Body of pancreas (tissue), 4 donors: Measurements from ENCODE around the gene ABI3BP. TPM values are rescaled to one million over a fixed set of nuclear protein-coding genes. Genes with fewer than 3 reads are reported as not detected.

Experiments used
- ATAC-seq: fragments of 150-250 bp; one replicate; pipeline ENCODE4 v1.9.1; 2016
- DNase-seq, 4 donors: peaks; one replicate each; pipeline ENCODE4 v3.0.0-alpha.2; 2019
- H3K27ac ChIP-seq, 4 donors: fragments of 200-600 bp; sonication (generic); 1 replicate in 3 of 4; 2 replicates in 1 of 4; pipeline versions ENCODE4 v1.5.1 to v1.6.1; 2016 to 2019; ENCODE audit warnings: mild to moderate bottlenecking in 1 of 4, mixed read lengths in 1 of 4, moderate library complexity in 1 of 4
- H3K27me3 ChIP-seq, 2 donors: fragments of 200-600 bp; sonication (generic); one replicate each; pipeline ENCODE4 v1.6.0; 2016; ENCODE audit warnings: mild to moderate bottlenecking in 1 of 2
- H3K36me3 ChIP-seq, 2 donors: fragments of 200-600 bp; sonication (generic); replicated peaks in 1 of 2; 2 replicates each; pipeline ENCODE4 v1.5.1; 2016; ENCODE audit warnings: low read depth in 2 of 2; ENCODE audit not compliant: insufficient read depth in 1 of 2
- H3K4me1 ChIP-seq: fragments of 200-600 bp; sonication (generic); one replicate; pipeline ENCODE4 v1.6.0; 2016
- H3K4me3 ChIP-seq, 2 donors: fragments of 200-600 bp; sonication (generic); 1 replicate in 1 of 2; 2 replicates in 1 of 2; pipeline ENCODE4 v1.5.1; 2016 to 2019
- H3K9me3 ChIP-seq, 3 donors: fragments of 200-600 bp; sonication (generic); 1 replicate in 2 of 3; 2 replicates in 1 of 3; pipeline ENCODE4 v1.5.1; 2016
- CTCF ChIP-seq, 7 experiments: fragments of 450-650 bp in 4 of 7; fragments of 200-600 bp in 3 of 7; sonication (generic) in 3 of 7; IDR thresholded peaks; one replicate each; pipeline ENCODE4 v1.5.1; 2016 to 2019; ENCODE audit warnings: antibody characterized with exemption in 7 of 7
- POLR2A ChIP-seq, 3 donors: fragments of 450-650 bp; IDR thresholded peaks; one replicate each; pipeline ENCODE4 v1.6.1; 2016; ENCODE audit warnings: antibody characterized with exemption in 3 of 3, mild to moderate bottlenecking in 2 of 3
- WGBS, 2 donors: methylation state at CpG; one replicate each; pipeline ENCODE4 v1.1.5; 2017; 5-methylcytosine and 5-hydroxymethylcytosine counted together
- intact Hi-C: fragments of 100-400 bp; cut with DNase I; formaldehyde crosslinking; loops from one replicate; pipeline ENCODE4 v1.15.1; 2023
- total RNA-seq, 2 donors: library from RNA; depleted of rRNA; stranded (reverse); fragments of >200 nt; gene quantifications; one replicate each; pipeline ENCODE4 v1.1.0, GENCODE V29; 2016

Gene ABI3BP
- total RNA-seq, 2 donors from 2014 or later, result 9.3 to 19.8 TPM

- intact Hi-C loops, result no loop called here
- H3K27ac ChIP-seq, result no peak overlapping the region
- H3K4me3 ChIP-seq, result no peak overlapping the region
- H3K4me1 ChIP-seq, result no peaks in the 10 kb centered on the region
- H3K9me3 ChIP-seq, result no peaks in the 10 kb centered on the region
- no peaks in the 10 kb centered on the region for H3K36me3 ChIP-seq
- ATAC-seq (no peak), DNase-seq (no peak)
- no peaks in the 10 kb centered on the region for H3K27me3 ChIP-seq
- no peak for TF ChIP-seq POLR2A (IDR thresholded peaks at IDR 0.05)
- TF ChIP-seq CTCF (IDR thresholded peaks at IDR 0.05), result no peak
These were observed 65.4 kb downstream of the ABI3BP start for GRCh38 chr3:100927775-100928174.

- 49 to 61% methylated on average over 10 of the region's 10 CpGs for WGBS, 2 donors
- DNase-seq, result no peak
- no peak for ATAC-seq
These were observed 77.3 kb downstream of the ABI3BP start for GRCh38 chr3:100915706-100916495.

GRCh38 chr3:100913870-100914648, 79.2 kb downstream of the ABI3BP start:
- ATAC-seq (peak; percentile 59), DNase-seq (peak in 2 of 4 donors; percentile 21 to 43)
- TF ChIP-seq POLR2A (IDR thresholded peaks at IDR 0.05) (no peak), CTCF (IDR thresholded peaks at IDR 0.05) (no peak)
- Histone ChIP-seq H3K27ac (no peak overlapping the region), H3K27me3 (no peaks in the 10 kb centered on the region), H3K36me3 (no peaks in the 10 kb centered on the region), H3K9me3 (no peaks in the 10 kb centered on the region), H3K4me3 (no peak overlapping the region), H3K4me1 (no peaks in the 10 kb centered on the region)
- intact Hi-C loops, result no loop called here
- 68 to 72% methylated on average over 5 of the region's 5 CpGs for WGBS, 2 donors

More at GRCh38 chr3:100915706-100916495, 77.3 kb downstream of the ABI3BP start:
- Histone ChIP-seq H3K27me3 (no peaks in the 10 kb centered on the region), H3K4me1 (no peaks in the 10 kb centered on the region), H3K4me3 (no peak overlapping the region), H3K9me3 (no peaks in the 10 kb centered on the region), H3K36me3 (no peaks in the 10 kb centered on the region), H3K27ac (no peak overlapping the region)
- intact Hi-C loops, result no loop called here
- TF ChIP-seq CTCF (IDR thresholded peaks at IDR 0.05), result no peak
- no peak for TF ChIP-seq POLR2A (IDR thresholded peaks at IDR 0.05)

- Histone ChIP-seq H3K4me3 (no peak overlapping the region), H3K27ac (no peak overlapping the region), H3K4me1 (no peaks in the 10 kb centered on the region), H3K36me3 (no peaks in the 10 kb centered on the region), H3K9me3 (no peaks in the 10 kb centered on the region), H3K27me3 (no peaks in the 10 kb centered on the region)
- TF ChIP-seq CTCF (IDR thresholded peaks at IDR 0.05), result no peak
- no peak for TF ChIP-seq POLR2A (IDR thresholded peaks at IDR 0.05)
- intact Hi-C loops, result no loop called here
- WGBS, 2 donors, result 71 to 89% methylated on average over 4 of the region's 4 CpGs
- DNase-seq (no peak), ATAC-seq (no peak)
These were observed 80.2 kb downstream of the ABI3BP start for GRCh38 chr3:100912976-100913545.
